ENCODE measurements around the gene HPX. TPM values are rescaled to one million over a fixed set of nuclear protein-coding genes. Genes with fewer than 3 reads are reported as not detected.

HPX gene
- total RNA-seq, 1 donor from 2014 or later, result 0.56 TPM

DNA sequence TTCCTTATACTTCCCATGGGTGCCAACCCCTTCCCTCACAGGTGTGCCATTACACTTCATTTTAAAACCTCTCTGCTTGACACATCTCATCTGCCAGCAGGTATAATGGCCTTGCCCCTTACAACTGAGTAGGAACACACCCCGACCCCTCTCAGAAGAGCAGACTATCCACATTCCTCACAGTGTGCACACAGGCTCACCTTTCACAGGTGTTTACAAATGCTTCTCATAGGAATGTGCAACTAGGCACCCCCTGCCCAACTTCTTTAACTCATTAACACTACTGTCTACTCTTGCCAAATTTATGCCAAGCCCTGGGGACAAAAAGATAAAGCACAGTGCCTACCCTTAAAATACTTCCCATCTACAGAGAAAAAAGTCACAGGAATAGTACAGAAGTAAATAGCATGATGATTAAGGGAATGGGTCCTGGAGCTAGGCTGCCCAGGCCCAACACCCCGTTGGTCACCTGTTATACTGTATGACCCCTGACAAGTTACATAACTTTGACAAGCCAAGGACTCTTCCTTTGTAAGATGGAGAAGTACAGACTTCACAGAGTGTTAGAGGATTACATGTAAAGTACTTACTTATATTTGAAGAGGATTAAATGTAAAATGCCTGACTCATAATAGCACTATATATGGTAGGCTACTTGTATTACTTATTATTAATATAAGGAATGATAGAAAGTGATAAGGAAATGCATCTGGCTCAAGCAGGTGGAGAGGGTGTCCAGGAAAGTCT is 17.7 kb upstream of the HPX start:
- no peaks in the 10 kb centered on the region for H3K27me3 Mint-ChIP-seq (ENCODE audit: insufficient read depth, low read depth)
- no peak overlapping the region for H3K27ac Mint-ChIP-seq
- Histone ChIP-seq H3F3A (ENCODE audit: low read depth) (no peaks in the 10 kb centered on the region), H4K20me1 (ENCODE audit: low read depth) (no peaks in the 10 kb centered on the region), H3K4me3 (no peak overlapping the region), H3K36me3 (no peaks in the 10 kb centered on the region), H3K79me2 (ENCODE audit: low read depth) (no peaks in the 10 kb centered on the region), H2AFZ (replicated peaks) (no peak overlapping the region), H3K27ac (no peak overlapping the region), H3K4me1 (no peaks in the 10 kb centered on the region), H3K27me3 (no peaks in the 10 kb centered on the region), H3K4me2 (no peak overlapping the region), H3K9ac (no peak overlapping the region), H3K9me3 (ENCODE audit: low read depth) (no peaks in the 10 kb centered on the region)
- DNase-seq (ENCODE audit: low spot score), result no peak
- H3K4me3 Mint-ChIP-seq, result no peak overlapping the region
- no peaks in the 10 kb centered on the region for H3K9me3 Mint-ChIP-seq
- no peaks in the 10 kb centered on the region for H3K4me1 Mint-ChIP-seq
- TF ChIP-seq EZH2phosphoT487 (IDR thresholded peaks at IDR 0.05), result no peak
- no peak for TF ChIP-seq EZH2 (IDR thresholded peaks at IDR 0.05)
- TF ChIP-seq, protein P1, sequence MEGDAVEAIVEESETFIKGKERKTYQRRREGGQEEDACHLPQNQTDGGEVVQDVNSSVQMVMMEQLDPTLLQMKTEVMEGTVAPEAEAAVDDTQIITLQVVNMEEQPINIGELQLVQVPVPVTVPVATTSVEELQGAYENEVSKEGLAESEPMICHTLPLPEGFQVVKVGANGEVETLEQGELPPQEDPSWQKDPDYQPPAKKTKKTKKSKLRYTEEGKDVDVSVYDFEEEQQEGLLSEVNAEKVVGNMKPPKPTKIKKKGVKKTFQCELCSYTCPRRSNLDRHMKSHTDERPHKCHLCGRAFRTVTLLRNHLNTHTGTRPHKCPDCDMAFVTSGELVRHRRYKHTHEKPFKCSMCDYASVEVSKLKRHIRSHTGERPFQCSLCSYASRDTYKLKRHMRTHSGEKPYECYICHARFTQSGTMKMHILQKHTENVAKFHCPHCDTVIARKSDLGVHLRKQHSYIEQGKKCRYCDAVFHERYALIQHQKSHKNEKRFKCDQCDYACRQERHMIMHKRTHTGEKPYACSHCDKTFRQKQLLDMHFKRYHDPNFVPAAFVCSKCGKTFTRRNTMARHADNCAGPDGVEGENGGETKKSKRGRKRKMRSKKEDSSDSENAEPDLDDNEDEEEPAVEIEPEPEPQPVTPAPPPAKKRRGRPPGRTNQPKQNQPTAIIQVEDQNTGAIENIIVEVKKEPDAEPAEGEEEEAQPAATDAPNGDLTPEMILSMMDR (IDR thresholded peaks at IDR 0.05), result no peak
- H3K36me3 Mint-ChIP-seq, result peaks cover 3% of the 10 kb centered on the region

DNA sequence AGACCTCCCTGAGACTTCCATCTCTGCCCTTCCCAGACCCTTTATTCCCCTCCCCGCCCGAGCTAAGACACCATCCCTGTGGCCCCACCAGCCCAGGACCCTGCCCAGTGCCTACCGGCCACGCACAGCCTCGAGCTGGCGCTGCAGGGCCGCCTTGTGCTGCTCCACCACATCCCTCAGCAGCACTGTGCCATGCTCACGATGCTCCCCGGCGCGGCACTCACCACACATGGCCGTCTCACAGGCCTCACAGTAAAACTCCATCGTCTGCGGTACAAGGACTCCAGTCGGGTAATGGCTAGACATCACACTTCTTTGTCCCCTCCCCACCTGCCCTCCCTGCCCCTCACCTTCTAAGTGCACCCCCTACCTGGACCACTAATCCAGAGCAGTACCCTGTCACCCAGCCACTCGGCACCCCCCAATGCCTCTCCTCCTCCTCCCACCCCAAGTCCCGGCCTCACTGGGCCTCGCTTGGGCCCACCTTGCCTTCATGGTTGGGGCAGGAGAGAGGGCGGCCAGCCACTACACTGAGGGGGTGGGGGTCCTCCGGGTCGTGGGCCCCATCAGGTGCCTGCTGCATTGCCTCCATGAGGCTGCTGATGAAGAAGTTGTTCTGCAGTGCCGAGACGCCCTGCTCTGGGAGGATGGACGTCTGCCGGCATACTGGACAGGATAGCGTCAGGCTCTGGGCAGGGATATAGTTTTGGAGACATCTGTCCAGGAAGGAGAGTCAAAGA is 17.0 kb upstream of the HPX start:
- TF ChIP-seq EZH2phosphoT487 (IDR thresholded peaks at IDR 0.05) (no peak), EZH2 (IDR thresholded peaks at IDR 0.05) (no peak)
- TF ChIP-seq, protein P1 (IDR thresholded peaks at IDR 0.05), result no peak
- Mint-ChIP-seq H3K36me3 (peaks cover 3% of the 10 kb centered on the region), H3K27ac (no peak overlapping the region), H3K4me3 (no peak overlapping the region), H3K4me1 (no peaks in the 10 kb centered on the region), H3K9me3 (no peaks in the 10 kb centered on the region), H3K27me3 (ENCODE audit: insufficient read depth, low read depth) (no peaks in the 10 kb centered on the region)
- no peaks in the 10 kb centered on the region for H4K20me1 ChIP-seq (ENCODE audit: low read depth)
- H2AFZ ChIP-seq (replicated peaks), result no peak overlapping the region
- no peak overlapping the region for H3K4me3 ChIP-seq
- no peak overlapping the region for H3K9ac ChIP-seq
- DNase-seq (ENCODE audit: low spot score), result no peak
- H3K27ac ChIP-seq, result no peak overlapping the region
- H3F3A ChIP-seq (ENCODE audit: low read depth), result no peaks in the 10 kb centered on the region
- no peaks in the 10 kb centered on the region for H3K4me1 ChIP-seq
- no peaks in the 10 kb centered on the region for H3K9me3 ChIP-seq (ENCODE audit: low read depth)
- H3K4me2 ChIP-seq, result no peak overlapping the region
- no peaks in the 10 kb centered on the region for H3K79me2 ChIP-seq (ENCODE audit: low read depth)
- H3K27me3 ChIP-seq, result no peaks in the 10 kb centered on the region
- H3K36me3 ChIP-seq, result no peaks in the 10 kb centered on the region

DNA sequence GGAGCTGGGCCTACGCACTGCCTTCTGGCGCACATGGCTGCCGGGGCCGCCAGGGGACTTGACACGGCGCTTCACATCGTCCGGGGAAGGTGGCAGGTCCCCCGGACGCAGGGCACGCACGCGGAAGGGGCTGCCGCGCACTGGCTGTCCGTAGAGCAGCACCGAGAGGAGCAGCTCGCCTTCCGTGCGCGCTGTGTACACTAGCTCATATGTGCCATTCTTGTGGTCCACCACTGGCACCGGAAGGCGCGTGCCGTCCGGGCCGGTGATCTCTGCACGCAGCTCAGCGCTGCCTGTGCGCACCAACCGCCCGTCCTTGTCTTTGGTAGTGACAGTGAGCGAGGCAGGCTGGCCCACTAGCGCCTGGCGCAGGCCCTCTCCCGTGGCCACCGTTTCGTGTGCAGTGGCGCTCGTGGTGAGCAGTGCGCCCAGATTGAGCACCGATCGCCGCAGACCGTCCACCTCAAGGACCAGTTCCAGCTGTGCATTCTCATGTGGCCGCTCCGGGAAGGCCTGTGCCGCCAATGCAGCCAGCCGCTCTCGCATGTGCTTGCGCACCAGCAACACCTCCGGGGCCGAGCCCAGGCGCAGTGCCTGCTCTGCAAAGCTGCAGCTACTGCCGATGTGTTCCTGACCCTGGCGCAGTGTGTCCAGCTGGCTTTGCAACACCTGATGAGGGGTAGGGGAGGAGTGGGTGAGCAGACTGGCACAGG is 15.7 kb upstream of the HPX start:
- no peak overlapping the region for H3K27ac ChIP-seq
- no peaks in the 10 kb centered on the region for H3K4me1 Mint-ChIP-seq
- no peak overlapping the region for H3K27ac Mint-ChIP-seq
- H3K9me3 ChIP-seq (ENCODE audit: low read depth), result no peaks in the 10 kb centered on the region
- no peaks in the 10 kb centered on the region for H3K36me3 ChIP-seq
- no peaks in the 10 kb centered on the region for H3K27me3 ChIP-seq
- H3K4me3 ChIP-seq, result no peak overlapping the region
- no peak for DNase-seq (ENCODE audit: low spot score)
- H2AFZ ChIP-seq (replicated peaks), result no peak overlapping the region
- H4K20me1 ChIP-seq (ENCODE audit: low read depth), result no peaks in the 10 kb centered on the region
- H3K9me3 Mint-ChIP-seq, result no peaks in the 10 kb centered on the region
- no peak overlapping the region for H3K4me3 Mint-ChIP-seq
- no peaks in the 10 kb centered on the region for H3K79me2 ChIP-seq (ENCODE audit: low read depth)
- H3K27me3 Mint-ChIP-seq (ENCODE audit: insufficient read depth, low read depth), result no peaks in the 10 kb centered on the region
- H3K4me1 ChIP-seq, result no peaks in the 10 kb centered on the region
- H3K36me3 Mint-ChIP-seq, result peaks cover 3% of the 10 kb centered on the region
- H3F3A ChIP-seq (ENCODE audit: low read depth), result no peaks in the 10 kb centered on the region
- H3K9ac ChIP-seq, result no peak overlapping the region
- no peak overlapping the region for H3K4me2 ChIP-seq
- TF ChIP-seq EZH2phosphoT487 (IDR thresholded peaks at IDR 0.05), result no peak
- no peak for TF ChIP-seq EZH2 (IDR thresholded peaks at IDR 0.05)
- TF ChIP-seq, protein P1 (IDR thresholded peaks at IDR 0.05), result no peak

Data from neural progenitor cell (in vitro differentiated cells).